Islet of Langerhans (tissue), 1 donor: Measurements from ENCODE around the gene COL4A4.

Source experiments
- FAIRE-seq: peaks from one replicate; lab custom pipeline; 2011; peaks lifted over from hg19 to GRCh38; lab: Jason Lieb, UNC

Gene COL4A4

DNA sequence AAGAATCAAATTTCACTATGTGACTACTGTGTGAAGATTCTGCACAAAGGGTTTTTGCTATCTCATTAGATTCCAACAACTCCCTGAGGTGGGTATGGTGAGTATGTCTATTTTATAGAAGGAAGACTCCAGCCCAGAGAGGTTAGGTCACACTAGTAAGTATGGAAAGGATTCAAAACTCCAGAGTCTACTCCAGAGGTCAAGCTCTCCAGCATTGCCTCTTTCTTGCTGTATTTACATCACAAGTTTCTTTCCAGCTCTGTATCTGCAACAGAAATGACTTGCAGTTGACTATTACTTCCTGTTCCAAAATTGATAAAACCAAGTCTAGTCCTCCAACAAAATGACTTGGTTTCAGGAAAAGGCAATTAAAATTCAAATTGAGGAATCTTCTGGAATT is 2.1 kb downstream of the COL4A4 start:
- no peak for FAIRE-seq

DNA sequence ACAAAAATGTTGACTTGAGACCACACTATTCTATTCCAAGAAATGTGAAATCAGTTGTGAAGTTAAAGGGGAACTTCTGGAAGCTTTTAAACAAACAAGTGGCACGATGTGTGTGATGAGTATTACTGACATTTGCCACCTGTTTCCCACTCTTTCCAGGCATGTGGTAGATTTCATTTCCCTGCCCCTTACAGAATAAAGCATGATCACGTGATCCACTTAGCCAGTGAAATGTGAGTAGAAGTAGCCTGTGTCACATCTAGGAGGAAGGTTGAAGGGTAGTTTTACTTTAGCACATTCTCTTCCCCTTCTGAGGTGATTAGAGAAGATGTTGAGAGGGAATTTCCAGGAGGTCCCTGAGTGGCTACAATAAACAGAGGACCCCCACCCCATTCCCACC is 3.8 kb downstream of the COL4A4 start:
- FAIRE-seq: no peak

GRCh38 chr2:227154986-227155774 is 8.8 kb downstream of the COL4A4 start:
- FAIRE-seq: no peak

DNA sequence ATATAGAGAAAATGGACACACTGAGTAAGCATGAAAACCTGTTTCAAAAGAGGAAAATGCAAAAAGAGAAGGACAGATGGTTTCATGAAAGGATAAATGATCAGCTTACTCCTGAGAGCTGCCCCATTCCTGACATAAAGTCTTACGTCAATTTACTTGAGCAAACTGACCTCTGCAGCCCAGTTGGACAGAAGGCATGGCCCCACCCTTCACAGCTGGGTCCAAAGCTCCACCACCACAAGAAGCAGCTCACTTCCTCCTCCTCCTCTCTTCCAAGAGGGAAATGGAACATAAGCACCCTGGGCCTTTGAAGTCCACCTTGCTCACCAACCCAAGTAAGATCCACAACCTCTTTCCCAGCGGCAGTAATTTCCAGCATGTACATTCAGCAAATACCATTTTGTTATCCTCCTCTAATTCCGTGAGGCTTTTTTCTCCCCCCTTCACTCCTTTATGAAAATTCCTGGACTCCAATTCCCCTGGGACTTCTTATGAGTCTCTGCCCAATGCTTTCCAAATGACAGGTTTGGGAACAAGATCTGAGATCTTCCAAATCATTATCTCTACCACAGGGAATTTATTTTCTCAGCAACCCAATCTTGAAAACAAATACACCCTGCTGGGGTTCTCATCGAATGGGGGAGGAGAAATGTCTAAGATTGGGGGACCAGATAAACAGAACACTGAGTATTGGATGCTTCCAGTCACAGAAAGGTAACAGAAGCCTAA is 10.1 kb downstream of the COL4A4 start:
- no peak for FAIRE-seq

DNA sequence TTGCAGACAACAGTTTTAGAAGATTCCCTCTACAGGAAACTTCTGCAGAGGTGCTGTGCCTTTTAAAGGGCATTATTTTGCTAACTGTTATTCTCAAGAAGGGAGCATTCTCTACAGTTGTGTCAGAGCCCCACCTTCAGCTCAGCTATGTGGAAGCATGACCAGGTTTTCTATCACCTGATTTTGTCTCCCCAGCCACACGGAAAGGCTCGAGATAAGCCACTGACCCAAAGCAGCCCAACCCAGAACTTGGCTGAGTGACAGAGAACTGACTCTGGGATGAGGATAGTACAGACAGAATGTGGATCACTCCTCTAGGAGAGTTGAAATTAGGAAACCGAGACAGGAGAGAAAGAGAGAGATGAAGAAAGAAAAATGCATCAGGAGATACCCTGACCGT is 10.7 kb downstream of the COL4A4 start:
- FAIRE-seq: no peak

DNA sequence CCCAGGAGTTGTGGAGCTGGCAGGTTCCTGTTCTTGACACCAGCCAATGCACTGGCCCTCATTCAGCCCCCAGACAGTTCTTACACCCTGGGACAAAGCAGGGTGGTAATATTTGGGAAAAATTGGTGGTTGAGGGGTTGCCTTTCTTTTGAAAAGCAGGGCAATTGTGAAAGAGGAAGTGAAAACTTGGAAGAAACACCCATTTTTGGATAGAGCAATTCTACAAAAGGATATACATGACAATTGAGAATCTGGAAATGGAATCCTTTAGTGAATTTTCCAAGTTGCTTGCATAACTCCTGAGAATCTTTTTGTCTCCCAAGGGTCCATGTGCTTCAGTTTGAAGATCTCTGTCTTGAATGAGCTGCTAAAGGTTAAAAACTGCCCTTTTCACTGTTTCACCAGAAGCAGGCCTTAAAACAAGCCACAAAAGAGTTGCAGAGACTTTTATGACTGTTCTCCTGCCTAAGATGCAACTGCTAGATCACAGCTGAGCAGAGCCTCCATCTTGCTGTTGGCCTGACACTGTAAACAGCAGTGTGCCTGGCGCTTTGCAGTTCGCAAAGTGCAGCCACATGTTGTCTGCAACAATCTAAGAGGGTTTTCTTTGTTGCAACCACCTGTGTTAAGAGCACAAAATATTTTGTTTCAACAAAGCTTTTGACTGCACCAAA is 11.8 kb downstream of the COL4A4 start:
- no peak for FAIRE-seq

DNA sequence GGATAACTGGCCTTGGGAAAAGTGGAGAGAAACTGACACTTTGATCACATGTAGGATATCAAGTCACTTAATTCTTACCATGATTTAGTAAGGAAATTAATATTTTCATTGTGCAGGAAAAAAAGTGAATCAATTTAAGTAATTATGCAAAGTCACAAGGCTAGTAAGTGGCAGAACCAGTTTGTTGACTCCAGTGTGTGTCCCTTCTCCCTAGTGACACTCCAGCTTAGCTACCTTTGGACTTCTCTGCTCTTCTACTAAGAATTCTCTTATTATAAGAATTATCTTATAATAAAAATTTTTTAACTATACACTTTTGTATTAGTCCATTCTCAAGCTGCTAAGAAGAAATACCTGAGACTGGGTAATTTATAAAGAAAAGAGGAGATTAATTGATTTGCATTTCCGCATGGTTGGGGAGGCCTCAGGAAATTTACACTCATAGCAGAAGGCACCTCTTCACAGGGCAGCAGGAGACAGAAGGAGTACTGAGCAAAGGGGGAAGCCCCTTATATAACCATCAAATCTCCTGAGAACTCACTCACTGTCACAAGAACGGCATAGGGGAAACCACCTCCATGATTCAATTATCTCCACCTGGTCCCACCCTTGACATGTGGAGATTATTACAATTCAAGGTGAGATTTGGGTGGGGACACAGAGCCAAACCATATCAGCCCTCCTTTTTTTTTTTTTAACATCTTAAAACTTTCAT is 13.6 kb downstream of the COL4A4 start:
- no peak for FAIRE-seq

- FAIRE-seq: no peak
Observed at GRCh38 chr2:227148106-227148505, 15.9 kb downstream of the COL4A4 start.

DNA sequence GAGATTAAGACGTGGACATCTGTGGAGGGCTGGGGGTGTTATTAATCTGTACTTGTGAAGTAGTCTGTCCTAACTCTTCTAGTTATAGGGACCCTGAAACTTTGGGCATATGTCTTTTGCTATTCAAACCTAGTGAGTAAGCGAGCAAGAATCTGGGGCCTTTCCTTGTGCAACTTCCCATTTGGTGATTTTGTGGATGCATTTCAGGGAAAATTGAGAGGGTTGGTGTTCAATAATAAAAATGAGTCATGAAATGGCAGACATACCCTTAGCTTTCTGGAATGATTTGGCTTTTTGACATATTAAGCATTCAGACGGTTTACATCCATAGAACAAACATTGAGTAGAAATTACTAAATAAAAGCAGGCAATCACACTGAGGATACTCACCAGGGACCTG is 17.0 kb downstream of the COL4A4 start:
- no peak for FAIRE-seq

DNA sequence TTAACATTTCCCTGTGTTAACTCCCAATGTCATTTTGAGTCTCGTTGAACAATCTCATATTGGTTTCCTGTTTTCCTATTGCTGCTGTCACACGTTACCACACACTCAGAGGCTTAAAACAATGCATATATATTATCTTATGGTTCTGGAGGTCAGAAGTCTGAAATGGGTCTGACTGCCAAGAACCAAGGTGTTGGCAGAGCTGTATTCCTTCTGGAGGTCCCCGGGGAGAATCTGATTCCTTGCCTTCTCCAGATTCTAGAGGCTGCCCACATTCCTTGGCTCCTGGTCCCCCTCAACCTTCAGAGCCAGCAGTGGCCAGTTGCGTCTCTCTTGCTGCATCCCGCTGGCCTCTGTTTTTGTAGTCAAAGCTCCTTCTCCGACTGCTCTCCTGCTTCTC is 17.5 kb downstream of the COL4A4 start:
- FAIRE-seq: no peak

- FAIRE-seq: no peak
Observed at GRCh38 chr2:227143895-227144294, 20.1 kb downstream of the COL4A4 start.

GRCh38 chr2:227141301-227141700 is 22.7 kb downstream of the COL4A4 start:
- FAIRE-seq: no peak

- no peak for FAIRE-seq
Observed at GRCh38 chr2:227134591-227134990, 29.4 kb downstream of the COL4A4 start.

GRCh38 chr2:227132986-227133385 is 31.0 kb downstream of the COL4A4 start:
- no peak for FAIRE-seq

DNA sequence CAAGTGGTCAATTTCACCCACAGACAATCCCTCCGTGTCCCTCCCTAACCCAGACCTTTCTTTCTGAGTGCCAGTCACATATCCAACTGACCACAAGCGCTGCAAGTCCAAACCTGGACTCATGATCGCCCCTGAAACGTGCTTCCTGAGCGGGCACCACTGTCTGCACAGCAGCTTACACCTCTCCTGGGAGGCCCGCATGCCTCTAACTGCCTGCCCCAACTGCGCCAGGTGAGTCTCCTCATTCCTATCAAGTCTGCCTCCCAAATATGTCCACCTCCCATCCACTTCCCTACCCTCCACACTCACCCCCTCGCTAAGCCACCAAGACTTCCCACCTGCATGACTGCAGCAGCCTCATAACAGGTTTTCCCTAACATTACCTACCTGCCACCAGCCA is 33.4 kb downstream of the COL4A4 start:
- FAIRE-seq: no peak

DNA sequence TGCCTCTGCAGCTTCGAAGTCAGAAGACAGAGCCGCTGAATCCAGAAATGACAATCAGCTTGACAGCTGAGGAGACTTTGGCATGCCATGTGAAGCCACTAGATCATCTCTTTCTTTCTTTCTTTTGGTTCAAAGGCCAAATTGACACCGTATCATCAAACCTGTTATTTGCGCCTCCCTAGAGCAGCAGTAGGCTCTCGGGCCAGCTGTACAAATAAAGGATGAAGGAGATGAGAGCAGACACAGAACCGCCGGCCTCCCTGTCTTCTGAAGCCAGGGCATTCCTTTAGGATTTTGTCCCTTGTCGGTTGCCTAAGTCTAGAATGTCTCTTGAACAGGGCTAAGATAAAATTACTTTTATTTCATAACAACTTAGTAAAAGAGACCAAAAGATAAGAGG is 36.8 kb downstream of the COL4A4 start:
- no peak for FAIRE-seq

DNA sequence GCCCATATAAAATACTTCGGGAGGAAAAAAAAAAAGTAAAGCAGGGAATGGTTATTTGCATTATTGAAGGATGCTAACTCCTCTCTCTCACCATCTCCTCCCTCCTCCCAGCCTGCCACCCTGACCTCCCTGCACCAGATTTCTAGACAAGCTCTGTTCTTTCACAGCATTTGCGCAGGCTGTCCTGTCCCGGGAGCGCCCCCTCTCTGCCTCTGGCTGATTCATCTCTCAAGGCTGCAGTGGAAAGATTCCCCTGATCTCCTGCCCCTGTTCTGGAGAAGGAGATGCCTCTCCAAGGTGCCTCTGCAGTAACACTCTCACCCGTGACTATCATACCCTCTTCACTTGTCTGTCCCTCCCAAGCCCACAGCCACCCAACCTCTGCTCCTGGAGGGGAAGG is 38.5 kb downstream of the COL4A4 start:
- FAIRE-seq: no peak

- FAIRE-seq: no peak
Observed at GRCh38 chr2:227124811-227125210, 39.2 kb downstream of the COL4A4 start.

GRCh38 chr2:227123697-227124096 is 40.3 kb downstream of the COL4A4 start:
- FAIRE-seq: no peak

DNA sequence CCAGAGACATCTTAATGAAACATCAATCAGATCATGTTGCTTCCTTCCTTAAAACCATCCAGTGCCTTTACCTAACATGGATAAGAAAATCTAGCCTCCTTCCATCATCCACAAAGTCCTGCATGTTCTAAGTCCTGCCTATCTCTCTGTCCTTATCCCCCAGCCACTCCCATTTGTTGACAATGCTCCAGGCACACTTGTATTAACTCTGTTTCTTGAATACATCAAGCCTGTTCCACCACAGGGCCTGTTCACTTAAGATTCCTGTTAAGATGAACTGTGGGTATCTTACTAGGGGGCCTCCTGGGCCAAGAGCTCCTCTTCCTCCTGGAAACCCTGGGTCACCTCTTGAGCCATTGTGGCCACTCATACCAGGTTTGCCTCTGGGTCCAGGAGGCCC is 45.7 kb downstream of the COL4A4 start:
- FAIRE-seq: no peak

- FAIRE-seq: no peak
Observed at GRCh38 chr2:227117852-227118251, 46.2 kb downstream of the COL4A4 start.

DNA sequence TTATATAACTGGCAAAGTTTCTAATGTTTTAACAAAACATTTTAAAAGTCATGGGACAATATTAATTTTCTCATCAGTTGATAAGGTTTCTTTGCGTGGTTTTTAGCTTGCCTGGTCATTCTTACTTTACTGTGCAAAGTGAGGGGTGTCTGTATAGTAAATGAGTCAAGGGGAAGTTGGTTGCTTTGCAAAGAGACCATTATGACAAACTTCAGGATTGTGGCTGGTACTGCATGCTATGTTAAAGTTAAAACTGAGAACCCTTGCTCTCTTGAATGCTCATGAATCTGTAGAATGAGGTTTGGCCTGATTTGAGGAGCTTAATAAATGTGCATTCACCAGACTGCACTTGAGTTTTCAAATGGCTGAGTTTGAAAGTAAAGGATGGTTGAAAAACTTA is 47.0 kb downstream of the COL4A4 start:
- no peak for FAIRE-seq

- FAIRE-seq: no peak
Observed at GRCh38 chr2:227115761-227116160, 48.2 kb downstream of the COL4A4 start.
